WTC11 (cell line): ENCODE data around the gene SRP14. TPM values are rescaled to one million over a fixed set of nuclear protein-coding genes. Genes with fewer than 3 reads are reported as not detected.

Source experiments
- ATAC-seq: fragments of 200-7000 bp; cut with Tn5 transposase; 2 replicates; pipeline ENCODE4 v1.10.0; 2021; ENCODE audit warnings: mild to moderate bottlenecking, moderate library complexity
- CTCF ChIA-PET: fragments of 300-600 bp; sonication (Branson Sonifier 250); formaldehyde crosslinking; loops from one replicate; lab custom pipeline; 2021; ENCODE audit warnings: antibody characterized with exemption; lab: Charles Lee
- POLR2A ChIA-PET: fragments of 350-600 bp; sonication (Branson Sonifier 250); formaldehyde crosslinking; loops from one replicate; lab custom pipeline; 2021; ENCODE audit warnings: antibody characterized with exemption; lab: Charles Lee
- DNase-seq: peaks from one replicate; pipeline ENCODE4 v3.0.0; 2021; ENCODE audit warnings: low spot score
- H3K27ac Mint-ChIP-seq: 2 replicates; pipeline ENCODE4 v1.8.0; 2021; ENCODE audit warnings: mixed read lengths
- H3K27me3 Mint-ChIP-seq: 2 replicates; pipeline ENCODE4 v1.8.0; 2021; ENCODE audit warnings: low read depth, mild to moderate bottlenecking, moderate library complexity, mixed read lengths
- H3K36me3 Mint-ChIP-seq: 2 replicates; pipeline ENCODE4 v1.8.0; 2021; ENCODE audit warnings: mixed read lengths
- H3K4me1 Mint-ChIP-seq: 2 replicates; pipeline ENCODE4 v1.8.0; 2022; ENCODE audit warnings: mixed read lengths
- H3K4me3 Mint-ChIP-seq: 2 replicates; pipeline ENCODE4 v1.8.0; 2021; ENCODE audit warnings: mild to moderate bottlenecking, moderate library complexity, mixed read lengths
- H3K9me3 Mint-ChIP-seq: 2 replicates; pipeline ENCODE4 v1.8.0; 2021; ENCODE audit warnings: mixed read lengths
- ARID4B ChIP-seq: sonication (generic); formaldehyde crosslinking; IDR thresholded peaks from 2 replicates; pipeline ENCODE4 v1.8.0; 2023; ENCODE audit warnings: missing genetic modification reagents, mild to moderate bottlenecking, borderline replicate concordance
- ELF4 ChIP-seq: sonication (generic); formaldehyde crosslinking; IDR thresholded peaks from 2 replicates; pipeline ENCODE4 v1.8.1; 2022; ENCODE audit warnings: low read depth, mild to moderate bottlenecking, moderate library complexity, missing genetic modification reagents
- FOXP4 ChIP-seq: sonication (generic); formaldehyde crosslinking; IDR thresholded peaks from 2 replicates; pipeline ENCODE4 v1.8.0; 2022; ENCODE audit warnings: mild to moderate bottlenecking, missing genetic modification reagents
- GTF2I ChIP-seq: fragments of 250-450 bp; sonication (Bioruptor Pico); conservative IDR thresholded peaks from 2 replicates; pipeline ENCODE4 v1.4.0; 2021; ENCODE audit warnings: mild to moderate bottlenecking
- JAZF1 ChIP-seq: fragments of 250-450 bp; sonication (Bioruptor Pico); IDR thresholded peaks from 2 replicates; pipeline ENCODE4 v1.9.0; 2021; ENCODE audit warnings: moderate library complexity, mild to moderate bottlenecking, inconsistent platforms
- NR3C1 ChIP-seq: sonication (generic); formaldehyde crosslinking; conservative IDR thresholded peaks from 2 replicates; pipeline ENCODE4 v1.8.1; 2023; ENCODE audit warnings: low read depth, mild to moderate bottlenecking, missing genetic modification reagents
- OVOL2 ChIP-seq: fragments of 250-450 bp; sonication (Bioruptor Pico); IDR thresholded peaks from 2 replicates; pipeline ENCODE4 v1.9.0; 2021; ENCODE audit warnings: mild to moderate bottlenecking, borderline replicate concordance
- SOX15 ChIP-seq: fragments of 250-450 bp; sonication (Bioruptor Pico); IDR thresholded peaks from 2 replicates; pipeline ENCODE4 v1.9.0; 2021; ENCODE audit warnings: mild to moderate bottlenecking
- SP1 ChIP-seq: sonication (generic); formaldehyde crosslinking; conservative IDR thresholded peaks from 2 replicates; pipeline ENCODE4 v1.8.1; 2022; ENCODE audit warnings: missing genetic modification reagents
- STAT6 ChIP-seq: sonication (generic); formaldehyde crosslinking; conservative IDR thresholded peaks from 2 replicates; pipeline ENCODE4 v1.8.1; 2023; ENCODE audit warnings: mild to moderate bottlenecking, low read depth, missing genetic modification reagents, moderate library complexity
- TP53 ChIP-seq: sonication (generic); formaldehyde crosslinking; IDR thresholded peaks from 2 replicates; pipeline ENCODE4 v1.8.1; 2023; ENCODE audit warnings: mild to moderate bottlenecking, missing genetic modification reagents
- ZNF416 ChIP-seq: fragments of 250-450 bp; sonication (Bioruptor Pico); IDR thresholded peaks from 2 replicates; pipeline ENCODE4 v1.9.0; 2021; ENCODE audit warnings: mild to moderate bottlenecking, inconsistent platforms
- ZNF512 ChIP-seq: sonication (generic); formaldehyde crosslinking; IDR thresholded peaks from 2 replicates; pipeline ENCODE4 v1.8.1; 2022; ENCODE audit warnings: missing genetic modification reagents, borderline replicate concordance
- ZSCAN18 ChIP-seq: fragments of 250-450 bp; sonication (Bioruptor Pico); IDR thresholded peaks from 2 replicates; pipeline ENCODE4 v2.1.2; 2022; ENCODE audit warnings: mild to moderate bottlenecking, moderate library complexity
- total RNA-seq: library from RNA; stranded (reverse); gene quantifications from 3 replicates; pipeline ENCODE4 v1.2.3, GENCODE V29; 2021
- TF ChIP-seq, protein P1 (sequence below): fragments of 250-450 bp; sonication (Bioruptor Pico); IDR thresholded peaks from 2 replicates; pipeline ENCODE4 v1.9.0; 2021; ENCODE audit warnings: mild to moderate bottlenecking, borderline replicate concordance
- TF ChIP-seq, protein P2 (sequence below): sonication (generic); formaldehyde crosslinking; IDR thresholded peaks from 2 replicates; pipeline ENCODE4 v1.8.1; 2022; ENCODE audit warnings: low read depth, mild to moderate bottlenecking, moderate library complexity, missing genetic modification reagents, borderline replicate concordance

Gene SRP14
- total RNA-seq, 1 experiment from 2014 or later, result 190 TPM

GRCh38 chr15:40054855-40055575, 16.0 kb upstream of the SRP14 start:
- no peaks in the 10 kb centered on the region for H3K27me3 Mint-ChIP-seq
- no peaks in the 10 kb centered on the region for H3K36me3 Mint-ChIP-seq
- H3K4me3 Mint-ChIP-seq, result no peak overlapping the region
- peak overlapping the region; percentile 93 for H3K27ac Mint-ChIP-seq
- POLR2A ChIA-PET, result no interaction called here
- CTCF ChIA-PET, result interaction anchor here (0.5 to 5.9 kb wide), 10 partner anchors 9 to 281 kb away, joined by 3 to 48 read pairs (median 4); no protein-coding TSS in a partner anchor
- DNase-seq (no peak), ATAC-seq (no peak)
- H3K9me3 Mint-ChIP-seq, result no peaks in the 10 kb centered on the region
- TF ChIP-seq NR3C1 (CRISPR knock-in tag), result no peak
- TF ChIP-seq FOXP4, result no peak
- no peak for TF ChIP-seq STAT6 (CRISPR knock-in tag)
- TF ChIP-seq SP1 (CRISPR knock-in tag), result no peak
- TF ChIP-seq, protein P1, sequence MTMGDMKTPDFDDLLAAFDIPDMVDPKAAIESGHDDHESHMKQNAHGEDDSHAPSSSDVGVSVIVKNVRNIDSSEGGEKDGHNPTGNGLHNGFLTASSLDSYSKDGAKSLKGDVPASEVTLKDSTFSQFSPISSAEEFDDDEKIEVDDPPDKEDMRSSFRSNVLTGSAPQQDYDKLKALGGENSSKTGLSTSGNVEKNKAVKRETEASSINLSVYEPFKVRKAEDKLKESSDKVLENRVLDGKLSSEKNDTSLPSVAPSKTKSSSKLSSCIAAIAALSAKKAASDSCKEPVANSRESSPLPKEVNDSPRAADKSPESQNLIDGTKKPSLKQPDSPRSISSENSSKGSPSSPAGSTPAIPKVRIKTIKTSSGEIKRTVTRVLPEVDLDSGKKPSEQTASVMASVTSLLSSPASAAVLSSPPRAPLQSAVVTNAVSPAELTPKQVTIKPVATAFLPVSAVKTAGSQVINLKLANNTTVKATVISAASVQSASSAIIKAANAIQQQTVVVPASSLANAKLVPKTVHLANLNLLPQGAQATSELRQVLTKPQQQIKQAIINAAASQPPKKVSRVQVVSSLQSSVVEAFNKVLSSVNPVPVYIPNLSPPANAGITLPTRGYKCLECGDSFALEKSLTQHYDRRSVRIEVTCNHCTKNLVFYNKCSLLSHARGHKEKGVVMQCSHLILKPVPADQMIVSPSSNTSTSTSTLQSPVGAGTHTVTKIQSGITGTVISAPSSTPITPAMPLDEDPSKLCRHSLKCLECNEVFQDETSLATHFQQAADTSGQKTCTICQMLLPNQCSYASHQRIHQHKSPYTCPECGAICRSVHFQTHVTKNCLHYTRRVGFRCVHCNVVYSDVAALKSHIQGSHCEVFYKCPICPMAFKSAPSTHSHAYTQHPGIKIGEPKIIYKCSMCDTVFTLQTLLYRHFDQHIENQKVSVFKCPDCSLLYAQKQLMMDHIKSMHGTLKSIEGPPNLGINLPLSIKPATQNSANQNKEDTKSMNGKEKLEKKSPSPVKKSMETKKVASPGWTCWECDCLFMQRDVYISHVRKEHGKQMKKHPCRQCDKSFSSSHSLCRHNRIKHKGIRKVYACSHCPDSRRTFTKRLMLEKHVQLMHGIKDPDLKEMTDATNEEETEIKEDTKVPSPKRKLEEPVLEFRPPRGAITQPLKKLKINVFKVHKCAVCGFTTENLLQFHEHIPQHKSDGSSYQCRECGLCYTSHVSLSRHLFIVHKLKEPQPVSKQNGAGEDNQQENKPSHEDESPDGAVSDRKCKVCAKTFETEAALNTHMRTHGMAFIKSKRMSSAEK (CRISPR knock-in tag), result no peak
- TF ChIP-seq, protein P2, sequence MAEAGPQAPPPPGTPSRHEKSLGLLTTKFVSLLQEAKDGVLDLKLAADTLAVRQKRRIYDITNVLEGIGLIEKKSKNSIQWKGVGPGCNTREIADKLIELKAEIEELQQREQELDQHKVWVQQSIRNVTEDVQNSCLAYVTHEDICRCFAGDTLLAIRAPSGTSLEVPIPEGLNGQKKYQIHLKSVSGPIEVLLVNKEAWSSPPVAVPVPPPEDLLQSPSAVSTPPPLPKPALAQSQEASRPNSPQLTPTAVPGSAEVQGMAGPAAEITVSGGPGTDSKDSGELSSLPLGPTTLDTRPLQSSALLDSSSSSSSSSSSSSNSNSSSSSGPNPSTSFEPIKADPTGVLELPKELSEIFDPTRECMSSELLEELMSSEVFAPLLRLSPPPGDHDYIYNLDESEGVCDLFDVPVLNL (CRISPR knock-in tag), result no peak
- TF ChIP-seq SOX15 (CRISPR knock-in tag), result no peak
- TF ChIP-seq JAZF1 (CRISPR knock-in tag), result no peak
- TF ChIP-seq ELF4 (CRISPR knock-in tag), result no peak
- no peak for TF ChIP-seq ZSCAN18 (CRISPR knock-in tag)
- TF ChIP-seq ZNF512 (CRISPR knock-in tag), result no peak
- no peak for TF ChIP-seq TP53 (CRISPR knock-in tag)
- no peak for TF ChIP-seq ARID4B (CRISPR knock-in tag)
- no peak for TF ChIP-seq GTF2I (CRISPR knock-in tag)
- TF ChIP-seq OVOL2 (CRISPR knock-in tag), result no peak
- TF ChIP-seq ZNF416 (CRISPR knock-in tag), result no peak
- peaks cover 30% of the 10 kb centered on the region for H3K4me1 Mint-ChIP-seq
